Measurements from ENCODE around the gene NBEAL2.
"Not testable (repeated sequence)": the region's sequence is repeated elsewhere in the genome, so short reads cannot be mapped to it uniquely, and the experiment has no call there.

Gene NBEAL2

GRCh38 chr3:46946416-46946815 lies 33.0 kb upstream of the NBEAL2 start:
- DNase-seq (ENCODE audit: low read depth) = no peak

- no peak for DNase-seq (ENCODE audit: low read depth)
These were observed 32.5 kb upstream of the NBEAL2 start for GRCh38 chr3:46946856-46947545.

DNA sequence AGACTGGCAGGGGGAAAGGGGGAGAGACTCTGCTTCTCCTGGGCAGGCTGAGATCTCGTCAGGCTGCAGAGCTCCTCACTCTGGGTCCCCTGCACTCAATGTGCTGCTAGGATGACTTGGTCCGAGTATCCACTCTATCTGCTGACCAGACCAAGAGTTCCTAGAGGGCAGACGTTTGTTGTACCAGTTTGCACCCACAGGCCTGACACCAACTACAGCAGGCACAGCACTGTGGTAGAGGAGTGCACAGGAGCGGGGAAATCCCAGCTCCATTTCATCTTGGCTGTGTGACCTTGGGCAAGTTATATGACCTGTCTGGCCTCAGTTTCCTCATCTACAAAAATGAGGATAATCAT lies 31.9 kb upstream of the NBEAL2 start:
- no peak for DNase-seq (ENCODE audit: low read depth)

DNA sequence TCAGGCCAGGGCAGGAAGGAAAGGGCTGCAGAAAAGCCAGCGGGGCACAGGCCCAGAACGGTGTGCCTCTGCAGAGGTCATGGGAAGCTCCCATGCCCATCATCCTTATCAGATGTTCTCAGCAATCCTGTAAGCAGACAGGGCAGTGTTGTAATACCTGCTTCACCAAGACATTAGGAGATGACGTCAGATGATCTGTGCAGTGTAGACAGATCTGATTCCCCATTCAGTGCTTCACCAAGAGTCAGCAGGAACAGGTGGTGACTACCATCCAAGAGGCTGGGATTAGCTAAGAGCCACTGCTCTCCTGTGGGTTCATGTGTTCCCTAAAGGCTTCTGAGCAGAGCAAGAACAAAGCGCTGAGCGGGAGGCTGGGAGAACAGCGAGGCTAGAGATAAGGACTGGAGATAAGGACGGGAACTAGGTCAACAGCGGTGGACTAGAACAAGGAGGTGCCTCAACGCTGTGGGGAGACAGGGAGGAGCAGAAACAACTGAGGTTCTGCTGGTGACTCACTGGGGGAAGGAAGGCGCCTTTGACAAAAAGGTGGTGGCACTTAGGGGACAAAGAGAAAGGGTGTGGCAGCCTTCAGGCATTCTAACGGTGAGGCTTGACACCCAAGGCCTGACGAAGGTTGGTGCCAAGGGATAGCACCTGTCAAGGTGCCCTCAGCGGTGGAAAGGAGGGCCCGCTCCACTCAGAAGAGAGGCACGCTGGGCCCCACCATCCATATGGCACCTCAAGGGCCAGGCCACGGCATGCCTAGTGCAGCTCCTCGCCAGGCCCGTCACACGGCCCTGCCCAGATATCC lies 31.3 kb upstream of the NBEAL2 start:
- DNase-seq (ENCODE audit: low read depth) = no peak

- no peak for DNase-seq (ENCODE audit: low read depth)
These were observed 30.4 kb upstream of the NBEAL2 start for GRCh38 chr3:46948830-46949671.

DNA sequence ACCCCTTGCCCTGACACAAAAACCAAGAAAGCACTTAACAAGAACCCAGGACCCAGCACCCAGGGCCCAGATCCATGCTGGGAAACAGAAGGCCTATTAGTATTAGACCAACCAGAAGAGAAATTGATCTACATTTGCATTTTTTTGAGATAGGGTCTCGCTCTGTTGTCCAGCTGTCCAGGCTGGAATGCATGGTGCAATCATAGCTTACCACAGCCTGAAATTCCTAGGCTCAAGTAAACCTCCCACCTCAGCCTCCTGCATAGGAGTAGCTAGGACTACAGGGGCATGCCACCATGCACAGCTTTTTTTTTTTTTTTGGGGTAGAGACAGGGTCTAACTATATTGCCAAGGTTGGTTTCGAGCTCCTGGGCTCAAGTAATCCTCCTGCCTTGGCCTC lies 29.3 kb upstream of the NBEAL2 start:
- DNase-seq (ENCODE audit: low read depth) = no peak

DNA sequence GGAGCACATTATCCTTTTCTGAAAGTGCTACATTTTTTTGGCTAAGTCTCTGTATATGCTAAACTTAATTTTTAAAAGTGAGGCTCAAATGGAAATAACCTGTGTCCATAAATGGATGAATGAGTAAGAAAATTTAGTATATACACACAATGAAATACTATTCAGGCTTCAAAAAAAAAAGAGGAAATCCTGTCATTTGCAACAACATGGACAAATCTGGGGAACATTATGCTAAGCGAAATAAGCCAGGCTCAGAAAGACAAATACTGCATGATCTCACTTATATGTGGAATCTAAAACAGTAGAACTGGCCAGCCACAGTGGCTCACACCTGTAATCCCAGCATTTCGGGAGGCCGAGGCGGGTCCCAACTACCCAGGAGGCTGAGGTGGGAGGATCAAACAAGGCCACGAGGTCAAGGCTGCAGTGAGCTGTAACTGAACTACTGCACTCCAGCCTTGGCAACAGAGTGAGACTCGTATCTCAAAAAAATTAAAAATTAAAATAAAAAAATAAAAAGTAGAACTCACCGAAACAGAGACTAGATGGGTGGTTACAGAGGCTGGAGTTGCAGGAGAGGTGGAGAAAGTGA lies 28.7 kb upstream of the NBEAL2 start:
- no peak for DNase-seq (ENCODE audit: low read depth)

DNA sequence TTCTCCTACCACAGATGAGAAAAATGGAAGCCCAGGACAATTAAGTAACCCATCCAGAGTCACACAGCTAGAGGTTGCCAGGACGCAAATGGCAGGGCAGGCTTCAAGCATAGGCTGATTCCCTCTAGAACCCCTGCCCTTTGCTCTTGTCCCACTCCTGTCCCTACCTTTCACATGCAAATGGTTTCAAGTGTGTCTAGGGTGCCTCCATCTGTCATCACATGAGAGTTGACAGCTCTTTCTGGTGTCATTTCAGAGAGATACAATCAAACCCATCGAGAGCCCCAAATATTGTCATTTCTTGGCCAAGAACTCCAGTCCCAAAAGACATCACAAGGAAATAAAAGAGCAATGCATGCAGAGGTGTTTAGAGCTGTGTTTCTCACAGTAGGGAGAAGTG lies 26.7 kb upstream of the NBEAL2 start:
- no peak for DNase-seq (ENCODE audit: low read depth)

DNA sequence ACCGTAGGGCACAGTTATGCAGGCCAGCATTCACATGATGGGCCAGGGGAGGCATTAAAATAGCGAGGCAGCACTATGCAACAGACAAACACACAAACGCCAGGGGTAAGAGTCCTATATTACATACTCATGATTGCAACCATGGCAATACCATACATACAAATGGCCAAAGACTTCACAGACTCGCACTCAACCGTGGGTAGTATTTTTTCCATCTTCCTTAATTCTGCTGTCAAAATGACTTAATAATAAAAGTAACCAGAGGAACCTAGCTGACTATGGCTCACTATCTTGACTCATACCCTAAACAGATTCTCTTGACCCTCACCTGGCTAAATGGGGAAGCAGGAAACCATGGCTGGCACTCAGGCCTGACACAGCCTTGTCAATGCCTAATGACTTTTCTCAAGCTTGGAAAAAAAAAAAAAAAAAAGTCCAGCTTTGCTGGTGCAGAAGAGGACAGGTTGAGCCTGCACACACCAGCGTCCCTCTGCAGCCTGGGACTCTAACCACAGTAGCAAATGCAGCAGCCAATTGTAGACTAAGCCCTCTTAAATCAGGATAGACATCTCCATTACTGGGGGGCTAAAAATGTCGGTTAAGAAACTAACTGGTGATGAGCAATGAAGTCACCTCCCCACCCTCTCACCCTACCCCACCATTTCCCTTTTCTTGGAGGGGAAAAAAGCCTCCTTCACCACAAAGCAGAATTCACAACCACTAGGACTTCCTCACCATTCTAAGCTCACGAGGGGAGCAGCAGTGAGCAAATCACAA lies 26.0 kb upstream of the NBEAL2 start:
- no peak for DNase-seq (ENCODE audit: low read depth)

DNA sequence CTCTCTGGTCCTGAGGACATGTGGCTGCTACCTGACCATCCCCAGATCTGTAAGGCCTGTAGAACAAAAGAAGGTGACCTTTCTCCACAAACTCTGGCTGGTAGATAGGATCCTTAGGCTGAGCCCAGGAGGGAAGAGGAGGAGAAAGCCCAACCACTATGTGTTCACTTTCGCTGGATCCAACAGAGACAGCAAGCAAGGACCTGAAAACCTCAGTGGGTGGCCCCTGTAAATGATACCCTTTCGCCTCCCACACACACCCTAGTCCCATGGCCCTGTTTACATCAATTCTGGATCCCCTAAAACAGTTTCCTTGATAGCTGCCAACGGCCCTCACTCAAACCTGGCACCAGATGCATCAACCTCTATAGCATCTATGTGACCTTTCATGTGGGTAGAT lies 25.3 kb upstream of the NBEAL2 start:
- DNase-seq (ENCODE audit: low read depth) = no peak

- no peak for DNase-seq (ENCODE audit: low read depth)
These were observed 24.3 kb upstream of the NBEAL2 start for GRCh38 chr3:46955157-46955556.

DNA sequence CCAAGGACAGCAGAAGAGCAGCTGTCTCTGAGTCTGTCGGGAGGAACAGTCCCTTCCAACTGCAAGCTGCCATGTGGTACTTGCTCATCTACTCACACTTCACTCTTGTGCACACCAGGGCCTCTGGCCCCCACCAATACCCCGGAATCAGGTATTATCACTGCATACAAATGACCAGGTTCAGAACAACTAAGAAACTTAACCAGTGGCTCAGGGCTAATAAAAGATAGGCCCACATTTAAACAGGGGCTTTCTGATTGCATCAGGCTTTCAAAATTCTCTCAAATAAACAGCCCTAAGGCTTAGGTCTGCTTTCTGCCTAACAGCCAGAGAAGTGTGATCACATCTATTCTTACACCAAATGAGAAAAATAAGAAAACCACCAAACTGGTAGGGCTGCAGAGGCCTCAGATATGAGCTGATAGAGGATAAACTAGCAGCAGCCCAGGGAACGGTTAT lies 23.6 kb upstream of the NBEAL2 start:
- DNase-seq (ENCODE audit: low read depth) = no peak

DNA sequence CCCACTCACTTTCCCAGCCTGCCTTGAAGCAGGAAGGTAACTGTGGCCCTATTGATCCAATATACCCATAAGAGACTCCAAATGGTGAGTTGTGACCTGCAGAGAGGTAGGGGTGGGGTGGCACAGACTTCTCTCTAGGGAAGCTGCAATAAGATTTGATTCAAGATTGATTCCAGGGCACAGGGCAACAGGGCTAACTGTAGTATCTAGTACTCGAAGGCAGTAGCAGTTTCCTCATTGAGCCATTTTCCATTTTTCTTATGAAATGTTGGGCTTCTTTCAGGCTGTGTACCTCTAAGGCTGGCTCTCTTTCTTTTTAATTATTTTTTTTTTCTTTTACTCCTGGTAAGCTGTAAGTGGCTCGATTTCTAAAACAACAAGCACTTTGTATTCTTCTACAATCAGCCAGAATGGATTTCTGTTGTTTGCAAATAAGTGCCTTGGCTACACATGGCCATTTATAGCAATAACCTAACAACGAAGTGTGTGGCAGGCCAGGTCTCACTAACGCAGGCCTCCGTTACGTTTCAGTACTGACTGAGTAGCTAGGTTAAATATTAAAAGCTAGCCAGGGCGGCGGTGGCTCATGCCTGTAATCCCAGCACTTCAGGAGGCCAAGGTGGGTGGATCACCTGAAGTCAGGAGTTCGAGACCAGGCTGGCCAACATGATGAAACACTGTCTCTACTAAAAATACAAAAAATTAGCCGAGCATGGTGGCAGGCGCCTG lies 22.2 kb upstream of the NBEAL2 start:
- DNase-seq (ENCODE audit: low read depth) = no peak

DNA sequence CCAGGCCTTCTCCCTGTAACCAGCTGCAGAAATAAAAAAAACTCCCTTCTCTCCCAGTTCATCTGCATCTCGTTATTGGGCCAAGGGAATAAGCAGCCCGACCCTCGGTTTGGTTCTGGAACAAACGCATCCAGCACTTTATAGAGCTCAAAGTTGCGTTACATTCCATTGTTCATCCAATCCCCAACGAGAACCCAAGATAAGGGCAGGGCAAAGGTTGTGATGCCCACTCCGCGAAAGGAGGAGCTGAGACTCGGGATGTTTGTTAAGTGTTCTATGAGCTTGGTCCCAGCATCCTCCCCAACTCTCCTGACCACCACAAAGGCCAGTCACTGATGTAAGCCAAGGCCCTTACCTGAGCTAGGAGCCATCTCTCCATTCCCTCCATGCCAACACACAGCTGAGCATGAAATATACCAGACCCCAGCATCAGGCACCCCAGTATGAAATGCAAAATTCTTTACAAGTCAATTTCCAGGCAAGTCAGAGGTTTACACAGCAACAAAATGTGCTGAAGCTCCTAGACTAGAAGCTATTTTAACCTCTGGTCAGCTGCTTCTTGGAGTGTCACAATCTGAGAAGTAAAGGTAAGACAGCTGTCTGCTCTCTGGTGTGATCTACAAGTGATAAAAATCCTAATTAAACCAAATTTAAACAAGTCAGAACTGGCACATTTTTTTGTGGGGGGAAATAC lies 20.9 kb upstream of the NBEAL2 start:
- DNase-seq (ENCODE audit: low read depth) = no peak

GRCh38 chr3:46959161-46959511 lies 20.3 kb upstream of the NBEAL2 start:
- no peak for DNase-seq (ENCODE audit: low read depth)

GRCh38 chr3:46960081-46960701 lies 19.3 kb upstream of the NBEAL2 start:
- DNase-seq (ENCODE audit: low read depth) = no peak

- no peak for DNase-seq (ENCODE audit: low read depth)
These were observed 18.6 kb upstream of the NBEAL2 start for GRCh38 chr3:46960835-46961234.

DNA sequence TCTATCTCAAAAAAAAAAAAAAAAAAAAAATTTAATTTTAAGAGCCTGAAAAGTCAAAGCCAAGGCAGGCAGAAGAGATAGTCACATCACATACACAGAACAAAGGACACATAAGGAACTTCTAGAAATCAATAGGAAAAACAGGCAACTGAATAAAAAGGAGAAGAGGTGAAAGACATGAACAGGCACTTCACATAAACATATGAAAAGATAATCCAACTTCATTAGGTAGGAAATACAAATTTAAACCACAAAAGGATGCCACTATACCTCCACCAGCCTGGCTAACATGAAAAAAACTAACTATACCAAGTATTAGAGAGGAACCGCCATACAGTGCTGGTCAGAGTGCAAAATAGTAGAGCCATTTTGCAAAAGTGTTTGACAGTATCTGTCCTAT lies 17.0 kb upstream of the NBEAL2 start:
- no peak for DNase-seq (ENCODE audit: low read depth)

DNA sequence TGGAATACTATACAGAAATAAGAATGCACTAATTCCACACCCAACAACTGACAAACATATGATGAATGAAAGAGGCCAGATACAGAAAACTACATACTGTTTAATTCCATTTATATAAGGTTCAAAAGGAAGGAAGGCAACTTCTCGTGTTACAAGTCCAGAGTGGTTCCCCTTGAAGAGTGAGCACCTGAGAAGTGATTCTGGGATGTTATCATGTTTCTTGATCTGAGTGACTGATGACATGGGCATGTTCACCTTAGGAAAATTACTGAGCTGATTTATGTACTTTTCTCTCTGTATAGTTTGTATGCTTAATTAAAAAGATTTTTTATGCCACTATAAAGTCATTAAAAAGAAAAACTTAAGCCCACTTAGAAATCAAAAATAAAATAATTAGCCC lies 16.5 kb upstream of the NBEAL2 start:
- no peak for DNase-seq (ENCODE audit: low read depth)

DNA sequence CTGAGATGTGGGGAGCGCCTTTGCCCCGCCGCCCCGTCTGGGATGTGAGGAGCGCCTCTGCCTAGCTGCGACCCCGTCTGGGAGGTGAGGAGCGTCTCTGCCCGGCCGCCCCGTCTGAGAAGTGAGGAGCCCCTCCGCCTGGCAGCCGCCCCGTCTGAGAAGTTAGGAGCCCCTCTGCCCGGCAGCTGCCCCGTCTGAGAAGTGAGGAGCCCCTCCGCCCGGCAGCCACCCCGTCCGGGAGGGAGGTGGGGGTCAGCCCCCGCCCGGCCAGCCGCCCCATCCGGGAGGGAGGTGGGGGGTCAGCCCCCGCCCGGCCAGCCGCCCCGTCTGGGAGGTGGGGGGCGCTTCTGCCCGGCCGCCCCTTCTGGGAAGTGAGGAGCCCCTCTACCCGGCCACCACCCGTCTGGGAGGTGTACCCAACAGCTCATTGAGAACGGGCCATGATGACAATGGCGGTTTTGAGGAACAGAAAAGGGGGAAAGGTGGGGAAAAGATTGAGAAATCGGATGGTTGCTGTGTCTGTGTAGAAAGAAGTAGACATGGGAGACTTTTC lies 15.4 kb upstream of the NBEAL2 start:
- not testable (repeated sequence) for DNase-seq (ENCODE audit: low read depth)

Data from fibroblast of the conjunctiva (primary cell).